ENCODE measurements around the gene ADORA1.

ADORA1 gene

GRCh38 chr1:203171341-203172183 lies 44.0 kb downstream of the ADORA1 start:
- no peak overlapping the region for H3K4me3 Mint-ChIP-seq
- H3K4me1 Mint-ChIP-seq (ENCODE audit: low read depth) = no peaks in the 10 kb centered on the region
- no peaks in the 10 kb centered on the region for H3K36me3 Mint-ChIP-seq (ENCODE audit: low read depth)
- H3K27ac Mint-ChIP-seq = no peak overlapping the region
- no peak for DNase-seq (ENCODE audit: low spot score)
- no peaks in the 10 kb centered on the region for H3K9me3 Mint-ChIP-seq
- H3K27me3 Mint-ChIP-seq (ENCODE audit: low read depth) = no peaks in the 10 kb centered on the region

GRCh38 chr1:203172184-203173010 lies 44.9 kb downstream of the ADORA1 start:
- no peaks in the 10 kb centered on the region for H3K27me3 Mint-ChIP-seq (ENCODE audit: low read depth)
- H3K9me3 Mint-ChIP-seq = no peaks in the 10 kb centered on the region

GRCh38 chr1:203173011-203173555 lies 45.6 kb downstream of the ADORA1 start:
- Mint-ChIP-seq H3K4me1 (ENCODE audit: low read depth) (no peaks in the 10 kb centered on the region), H3K27ac (no peak overlapping the region), H3K4me3 (no peak overlapping the region), H3K27me3 (ENCODE audit: low read depth) (no peaks in the 10 kb centered on the region), H3K36me3 (ENCODE audit: low read depth) (no peaks in the 10 kb centered on the region), H3K9me3 (no peaks in the 10 kb centered on the region)
- DNase-seq (ENCODE audit: low spot score) = no peak

More at GRCh38 chr1:203172184-203173010, 44.9 kb downstream of the ADORA1 start:
- Mint-ChIP-seq H3K4me3 (no peak overlapping the region), H3K4me1 (ENCODE audit: low read depth) (no peaks in the 10 kb centered on the region), H3K27ac (no peak overlapping the region), H3K36me3 (ENCODE audit: low read depth) (no peaks in the 10 kb centered on the region)
- peak; percentile 13 for DNase-seq (ENCODE audit: low spot score)

- no peak overlapping the region for H3K27ac Mint-ChIP-seq
- DNase-seq (ENCODE audit: low spot score) = no peak
- H3K27me3 Mint-ChIP-seq (ENCODE audit: low read depth) = no peaks in the 10 kb centered on the region
- H3K4me1 Mint-ChIP-seq (ENCODE audit: low read depth) = no peaks in the 10 kb centered on the region
- no peaks in the 10 kb centered on the region for H3K9me3 Mint-ChIP-seq
- H3K4me3 Mint-ChIP-seq = no peak overlapping the region
- no peaks in the 10 kb centered on the region for H3K36me3 Mint-ChIP-seq (ENCODE audit: low read depth)
Observed at GRCh38 chr1:203173566-203173965, 46.0 kb downstream of the ADORA1 start.

- H3K4me1 Mint-ChIP-seq (ENCODE audit: low read depth) = no peaks in the 10 kb centered on the region
- no peak for DNase-seq (ENCODE audit: low spot score)
- no peaks in the 10 kb centered on the region for H3K36me3 Mint-ChIP-seq (ENCODE audit: low read depth)
- no peaks in the 10 kb centered on the region for H3K27me3 Mint-ChIP-seq (ENCODE audit: low read depth)
- no peak overlapping the region for H3K4me3 Mint-ChIP-seq
- H3K9me3 Mint-ChIP-seq = no peaks in the 10 kb centered on the region
- H3K27ac Mint-ChIP-seq = no peak overlapping the region
Observed at GRCh38 chr1:203174324-203174985, 46.9 kb downstream of the ADORA1 start.

GRCh38 chr1:203175237-203175826 lies 47.8 kb downstream of the ADORA1 start, which contains the start of gene MYBPH:
Gene MYBPH, minus strand, starts transcription at chr1:203175826. Its CDS starts 71 bp downstream, at chr1:203175755.
- Mint-ChIP-seq H3K4me1 (ENCODE audit: low read depth) (no peaks in the 10 kb centered on the region), H3K4me3 (no peak within 1 kb of the TSS), H3K9me3 (no peaks in the 10 kb centered on the region), H3K27ac (no peak within 1 kb of the TSS), H3K27me3 (ENCODE audit: low read depth) (no peaks in the 10 kb centered on the region), H3K36me3 (ENCODE audit: low read depth) (no peaks in the 10 kb centered on the region)
- no peak for DNase-seq (ENCODE audit: low spot score)

GRCh38 chr1:203175827-203176241 lies 48.3 kb downstream of the ADORA1 start:
- H3K27me3 Mint-ChIP-seq (ENCODE audit: low read depth) = no peaks in the 10 kb centered on the region
- no peaks in the 10 kb centered on the region for H3K4me1 Mint-ChIP-seq (ENCODE audit: low read depth)
- H3K4me3 Mint-ChIP-seq = no peak overlapping the region
- H3K27ac Mint-ChIP-seq = no peak overlapping the region
- no peaks in the 10 kb centered on the region for H3K36me3 Mint-ChIP-seq (ENCODE audit: low read depth)
- DNase-seq (ENCODE audit: low spot score) = no peak
- H3K9me3 Mint-ChIP-seq = no peaks in the 10 kb centered on the region

- no peak overlapping the region for H3K4me3 Mint-ChIP-seq
- H3K27me3 Mint-ChIP-seq (ENCODE audit: low read depth) = no peaks in the 10 kb centered on the region
- H3K36me3 Mint-ChIP-seq (ENCODE audit: low read depth) = no peaks in the 10 kb centered on the region
- no peaks in the 10 kb centered on the region for H3K4me1 Mint-ChIP-seq (ENCODE audit: low read depth)
- H3K9me3 Mint-ChIP-seq = no peaks in the 10 kb centered on the region
- no peak for DNase-seq (ENCODE audit: low spot score)
- H3K27ac Mint-ChIP-seq = no peak overlapping the region
Observed at GRCh38 chr1:203176273-203177035, 48.9 kb downstream of the ADORA1 start.

GRCh38 chr1:203177036-203177405 lies 49.5 kb downstream of the ADORA1 start:
- Mint-ChIP-seq H3K4me3 (no peak overlapping the region), H3K27ac (no peak overlapping the region), H3K27me3 (ENCODE audit: low read depth) (no peaks in the 10 kb centered on the region), H3K9me3 (no peaks in the 10 kb centered on the region), H3K36me3 (ENCODE audit: low read depth) (no peaks in the 10 kb centered on the region), H3K4me1 (ENCODE audit: low read depth) (no peaks in the 10 kb centered on the region)
- DNase-seq (ENCODE audit: low spot score) = no peak

GRCh38 chr1:203177470-203178039 lies 50.0 kb downstream of the ADORA1 start:
- Mint-ChIP-seq H3K9me3 (no peaks in the 10 kb centered on the region), H3K4me1 (ENCODE audit: low read depth) (no peaks in the 10 kb centered on the region), H3K27ac (no peak overlapping the region), H3K27me3 (ENCODE audit: low read depth) (no peaks in the 10 kb centered on the region), H3K36me3 (ENCODE audit: low read depth) (no peaks in the 10 kb centered on the region), H3K4me3 (no peak overlapping the region)
- no peak for DNase-seq (ENCODE audit: low spot score)

- Mint-ChIP-seq H3K4me1 (ENCODE audit: low read depth) (no peaks in the 10 kb centered on the region), H3K27me3 (ENCODE audit: low read depth) (no peaks in the 10 kb centered on the region)
- no peak for DNase-seq (ENCODE audit: low spot score)
Observed at GRCh38 chr1:203178083-203178482, 50.6 kb downstream of the ADORA1 start.

GRCh38 chr1:203178821-203179666 lies 51.5 kb downstream of the ADORA1 start:
- no peaks in the 10 kb centered on the region for H3K36me3 Mint-ChIP-seq (ENCODE audit: low read depth)
- no peak overlapping the region for H3K27ac Mint-ChIP-seq
- no peaks in the 10 kb centered on the region for H3K27me3 Mint-ChIP-seq (ENCODE audit: low read depth)
- H3K4me1 Mint-ChIP-seq (ENCODE audit: low read depth) = no peaks in the 10 kb centered on the region
- H3K9me3 Mint-ChIP-seq = no peaks in the 10 kb centered on the region
- no peak for DNase-seq (ENCODE audit: low spot score)
- H3K4me3 Mint-ChIP-seq = no peak overlapping the region

More at GRCh38 chr1:203178083-203178482, 50.6 kb downstream of the ADORA1 start:
- no peaks in the 10 kb centered on the region for H3K9me3 Mint-ChIP-seq
- no peaks in the 10 kb centered on the region for H3K36me3 Mint-ChIP-seq (ENCODE audit: low read depth)
- H3K4me3 Mint-ChIP-seq = no peak overlapping the region
- no peak overlapping the region for H3K27ac Mint-ChIP-seq
